Karpas-422 (cell line): ENCODE measurements around the gene AIF1L. TPM values are rescaled to one million over a fixed set of nuclear protein-coding genes. Genes with fewer than 3 reads are reported as not detected.

Experiments used
- DNase-seq: peaks from one replicate; pipeline ENCODE4 v3.0.0-alpha.2; 2015
- H2AFZ ChIP-seq: fragments of 200-600 bp; sonication (generic); 2 replicates; pipeline ENCODE4 v1.6.1; 2014; ENCODE audit warnings: antibody characterized with exemption, low read length, mixed read lengths
- H3K27ac ChIP-seq: fragments of 200-600 bp; sonication (generic); 2 replicates; pipeline ENCODE4 v1.5.1; 2014; ENCODE audit warnings: mild to moderate bottlenecking, low read length, moderate library complexity
- H3K27me3 ChIP-seq: fragments of 200-600 bp; sonication (generic); 2 replicates; pipeline ENCODE4 v1.6.1; 2014; ENCODE audit warnings: low read length, mixed read lengths
- H3K36me3 ChIP-seq: fragments of 200-600 bp; sonication (generic); 2 replicates; pipeline ENCODE4 v1.6.1; 2014; ENCODE audit warnings: low read length, mixed read lengths; ENCODE audit not compliant: insufficient read depth
- H3K4me1 ChIP-seq: fragments of 200-600 bp; sonication (generic); 2 replicates; pipeline ENCODE4 v1.6.1; 2014; ENCODE audit warnings: mild to moderate bottlenecking, low read length, mixed read lengths
- H3K4me2 ChIP-seq: fragments of 200-600 bp; sonication (generic); 2 replicates; pipeline ENCODE4 v1.6.1; 2014; ENCODE audit warnings: low read length, low read depth, mild to moderate bottlenecking; ENCODE audit not compliant: poor library complexity, severe bottlenecking
- H3K4me3 ChIP-seq: fragments of 200-600 bp; sonication (generic); 2 replicates; pipeline ENCODE4 v1.5.1; 2014; ENCODE audit warnings: mild to moderate bottlenecking, antibody characterized with exemption, low read length, mixed read lengths
- H3K79me2 ChIP-seq: fragments of 200-600 bp; sonication (generic); 2 replicates; pipeline ENCODE4 v1.6.1; 2014; ENCODE audit warnings: mild to moderate bottlenecking, low read length, mixed read lengths
- H3K9ac ChIP-seq: fragments of 200-600 bp; sonication (generic); 2 replicates; pipeline ENCODE4 v1.6.0; 2014; ENCODE audit warnings: low read length
- H3K9me2 ChIP-seq: fragments of 200-600 bp; sonication (generic), shearing (Covaris generic); replicated peaks from 2 replicates; pipeline ENCODE4 v1.6.0; 2014; ENCODE audit warnings: mild to moderate bottlenecking, low read length, moderate library complexity; ENCODE audit not compliant: insufficient read depth
- H3K9me3 ChIP-seq: fragments of 300-700, 200-600 bp; sonication (generic); 2 replicates; pipeline ENCODE4 v1.6.1; 2014; ENCODE audit warnings: low read length, mixed read lengths
- H4K20me1 ChIP-seq: fragments of 200-600 bp; sonication (generic); 2 replicates; pipeline ENCODE4 v1.6.1; 2014; ENCODE audit warnings: mild to moderate bottlenecking, antibody characterized with exemption, low read length, low read depth; ENCODE audit not compliant: insufficient read depth
- total RNA-seq: library from RNA; depleted of rRNA; stranded (reverse); fragments of >200 nt; shearing (Covaris generic); gene quantifications from 2 replicates; pipeline ENCODE4 v1.2.3, GENCODE V29; 2014; ENCODE audit warnings: low replicate concordance

The AIF1L gene
- total RNA-seq, 1 experiment from 2014 or later: not detected

DNA sequence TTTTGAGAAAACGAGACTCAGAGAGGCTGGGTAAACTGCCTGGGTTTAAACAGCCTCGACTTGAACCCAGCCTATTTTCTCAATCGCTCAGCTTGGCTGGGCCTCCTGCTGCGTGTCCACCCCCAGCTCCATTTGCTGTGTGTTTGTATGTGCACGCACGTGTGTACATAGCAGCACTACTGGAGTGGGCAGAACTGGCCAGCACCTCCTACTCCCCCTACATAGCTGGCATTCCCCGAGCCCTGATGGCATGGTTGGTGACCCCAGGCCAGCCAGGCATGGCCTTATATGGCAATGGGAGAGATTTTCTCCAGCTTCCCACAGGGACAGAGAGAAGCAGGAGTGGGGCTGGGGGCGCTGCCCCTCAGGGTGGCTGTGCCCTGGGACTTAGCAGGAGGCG, 4.1 kb downstream of the AIF1L start:
- no peaks in the 10 kb centered on the region for H4K20me1 ChIP-seq
- H3K27ac ChIP-seq: no peak overlapping the region
- H3K27me3 ChIP-seq: no peaks in the 10 kb centered on the region
- H3K4me3 ChIP-seq: no peak overlapping the region
- H3K9me2 ChIP-seq: no peaks in the 10 kb centered on the region
- no peaks in the 10 kb centered on the region for H3K4me1 ChIP-seq
- no peaks in the 10 kb centered on the region for H3K36me3 ChIP-seq
- H3K4me2 ChIP-seq: no peak overlapping the region
- no peak overlapping the region for H2AFZ ChIP-seq
- no peaks in the 10 kb centered on the region for H3K9me3 ChIP-seq
- DNase-seq: no peak
- H3K9ac ChIP-seq: no peak overlapping the region
- H3K79me2 ChIP-seq: no peaks in the 10 kb centered on the region

DNA sequence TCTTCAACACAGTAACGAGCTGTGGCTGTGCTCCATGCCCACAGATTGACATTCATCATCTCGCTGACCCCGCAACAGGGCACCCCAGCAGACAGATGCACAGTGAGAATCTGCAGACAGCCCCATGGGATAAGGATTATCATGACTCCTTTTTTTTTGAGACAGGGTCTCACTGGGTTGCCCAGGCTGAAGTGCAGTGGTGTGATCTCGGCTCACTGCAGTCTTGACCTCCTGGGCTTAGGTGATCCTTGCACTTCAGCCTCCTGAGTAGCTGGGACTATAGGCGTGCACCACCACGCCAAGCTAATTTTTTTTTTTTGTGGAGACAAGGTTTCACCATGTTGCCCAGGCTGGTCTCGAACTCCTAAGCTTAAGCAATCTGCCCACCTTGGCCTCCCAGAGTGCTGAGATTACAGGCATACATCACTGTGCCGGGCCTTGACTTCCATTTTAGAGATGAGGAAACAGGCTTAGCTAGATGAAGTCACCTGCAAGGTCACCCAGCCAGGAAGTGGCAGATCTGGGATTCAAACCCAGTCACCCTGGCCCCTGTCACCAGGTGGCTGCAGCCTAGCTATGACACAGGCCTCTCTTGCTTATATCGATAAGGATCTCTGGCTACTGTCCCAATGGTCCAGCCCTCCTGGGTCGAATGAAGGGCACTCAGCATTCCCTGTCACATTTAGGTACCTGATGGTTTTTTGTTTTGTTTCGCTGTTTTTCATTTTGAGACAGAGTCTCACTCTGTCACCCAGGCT, 5.1 kb downstream of the AIF1L start:
- H3K4me2 ChIP-seq: no peak overlapping the region
- no peak overlapping the region for H3K27ac ChIP-seq
- H3K79me2 ChIP-seq: no peaks in the 10 kb centered on the region
- H3K36me3 ChIP-seq: no peaks in the 10 kb centered on the region
- no peak for DNase-seq
- no peak overlapping the region for H3K9ac ChIP-seq
- no peak overlapping the region for H2AFZ ChIP-seq
- no peaks in the 10 kb centered on the region for H3K9me2 ChIP-seq
- H3K27me3 ChIP-seq: no peaks in the 10 kb centered on the region
- H3K9me3 ChIP-seq: no peaks in the 10 kb centered on the region
- no peak overlapping the region for H3K4me3 ChIP-seq
- H4K20me1 ChIP-seq: no peaks in the 10 kb centered on the region
- H3K4me1 ChIP-seq: no peaks in the 10 kb centered on the region

DNA sequence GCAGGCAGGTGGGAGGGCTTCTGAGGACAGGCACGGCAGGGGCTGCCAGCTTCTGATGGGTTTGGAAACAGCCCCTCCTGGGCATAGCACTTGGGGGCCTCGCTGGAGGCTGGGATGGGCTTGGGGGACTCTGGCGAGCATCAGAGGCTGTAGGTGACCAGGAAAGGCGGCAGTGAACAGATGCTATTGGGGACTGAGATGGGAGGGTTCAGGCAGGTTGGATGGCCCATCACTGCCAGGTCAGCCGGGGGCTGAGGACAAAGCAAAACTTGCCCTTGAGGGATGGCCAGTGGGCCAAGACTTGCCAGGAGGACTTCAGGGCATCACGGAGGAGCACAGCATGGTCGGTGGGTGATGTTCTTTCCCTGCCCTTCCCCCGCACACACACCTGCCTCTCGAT, 6.7 kb downstream of the AIF1L start:
- Histone ChIP-seq H3K4me1 (no peaks in the 10 kb centered on the region), H3K27me3 (no peaks in the 10 kb centered on the region), H4K20me1 (no peaks in the 10 kb centered on the region), H3K9me3 (no peaks in the 10 kb centered on the region), H3K4me3 (no peak overlapping the region), H2AFZ (no peak overlapping the region), H3K4me2 (no peak overlapping the region), H3K9ac (no peak overlapping the region), H3K36me3 (no peaks in the 10 kb centered on the region), H3K79me2 (no peaks in the 10 kb centered on the region), H3K27ac (no peak overlapping the region), H3K9me2 (no peaks in the 10 kb centered on the region)
- DNase-seq: no peak

DNA sequence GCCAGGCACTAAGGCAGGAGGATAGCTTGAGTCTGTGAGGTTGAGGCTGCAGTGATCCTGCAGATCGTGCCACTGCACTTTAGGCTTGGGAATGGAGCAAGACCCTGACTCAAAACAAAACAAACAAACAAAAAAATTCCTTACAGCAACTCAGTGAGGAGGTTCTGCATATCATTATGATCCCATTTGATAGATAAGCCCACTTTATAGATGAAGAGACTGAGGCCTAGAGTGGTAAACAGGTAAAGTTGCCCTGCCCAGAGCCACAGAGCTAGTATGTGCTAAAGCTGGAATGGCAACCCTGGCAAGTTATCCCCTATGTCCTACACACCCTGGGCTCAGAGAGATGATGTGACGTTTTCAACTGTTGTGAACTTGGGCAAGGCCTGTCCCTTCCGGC, 7.2 kb downstream of the AIF1L start:
- Histone ChIP-seq H3K79me2 (no peaks in the 10 kb centered on the region), H4K20me1 (no peaks in the 10 kb centered on the region), H3K4me2 (no peak overlapping the region), H3K9me2 (no peaks in the 10 kb centered on the region), H2AFZ (no peak overlapping the region), H3K4me1 (no peaks in the 10 kb centered on the region), H3K36me3 (no peaks in the 10 kb centered on the region), H3K27ac (no peak overlapping the region), H3K27me3 (no peaks in the 10 kb centered on the region), H3K9ac (no peak overlapping the region), H3K4me3 (no peak overlapping the region), H3K9me3 (no peaks in the 10 kb centered on the region)
- no peak for DNase-seq

DNA sequence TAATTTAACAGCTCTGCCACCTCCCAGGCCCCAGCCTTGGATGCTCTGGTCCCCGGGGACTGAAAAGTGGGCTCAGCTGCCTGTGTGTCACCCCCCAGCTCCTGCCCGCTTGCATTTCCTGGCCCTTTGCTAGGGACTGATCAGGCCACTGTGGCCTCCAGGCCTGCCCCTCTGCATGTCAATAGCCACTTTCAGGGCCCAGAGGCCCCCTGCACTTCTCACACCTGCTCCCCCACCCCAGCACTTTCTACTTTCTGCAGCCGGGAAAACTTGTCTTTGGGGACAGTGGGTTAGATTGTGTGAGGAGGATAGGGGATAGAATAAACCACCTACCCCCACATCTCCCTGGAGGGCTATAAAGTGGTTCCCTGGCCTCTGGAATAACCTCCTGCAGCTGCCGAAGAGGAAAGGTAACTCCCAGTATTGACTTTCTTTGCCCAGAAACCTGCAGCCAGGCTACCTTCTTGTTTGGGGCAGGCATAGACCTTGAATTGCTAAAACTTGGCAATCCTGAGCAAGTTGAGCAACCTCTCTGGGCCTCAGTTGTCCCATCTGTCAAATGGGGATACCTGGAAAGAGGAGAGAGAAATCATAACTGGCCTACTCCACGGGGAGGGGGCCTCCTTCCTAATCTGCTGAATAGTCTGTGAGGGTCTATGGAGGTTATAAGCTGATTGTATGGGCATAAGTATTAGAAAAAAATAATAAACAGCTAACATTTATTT, 7.8 kb downstream of the AIF1L start:
- Histone ChIP-seq H3K4me2 (no peak overlapping the region), H3K9ac (no peak overlapping the region), H3K4me3 (no peak overlapping the region), H3K79me2 (no peaks in the 10 kb centered on the region), H3K27ac (no peak overlapping the region), H2AFZ (no peak overlapping the region), H3K4me1 (no peaks in the 10 kb centered on the region), H4K20me1 (no peaks in the 10 kb centered on the region), H3K36me3 (no peaks in the 10 kb centered on the region), H3K9me3 (no peaks in the 10 kb centered on the region), H3K27me3 (no peaks in the 10 kb centered on the region), H3K9me2 (no peaks in the 10 kb centered on the region)
- DNase-seq: no peak

DNA sequence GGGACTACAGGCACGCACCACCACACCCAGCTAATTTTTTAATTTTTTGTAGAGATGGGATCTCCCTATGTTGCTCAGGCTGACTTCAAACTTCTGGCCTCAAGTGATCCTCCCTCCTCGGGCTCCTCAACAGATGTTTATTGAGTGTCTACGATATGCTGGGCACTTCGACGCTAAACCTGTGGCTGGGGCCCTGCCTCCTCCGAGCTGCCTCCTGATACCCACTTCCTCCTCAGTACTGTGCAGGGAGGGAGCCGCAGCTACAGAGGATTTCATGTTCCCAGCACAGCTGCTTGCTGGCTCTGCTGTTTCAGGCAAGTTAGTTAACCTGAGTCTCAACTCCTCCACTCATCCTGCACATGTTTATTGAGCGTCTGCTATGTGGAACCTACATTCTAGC, 9.6 kb downstream of the AIF1L start:
- no peak for DNase-seq

DNA sequence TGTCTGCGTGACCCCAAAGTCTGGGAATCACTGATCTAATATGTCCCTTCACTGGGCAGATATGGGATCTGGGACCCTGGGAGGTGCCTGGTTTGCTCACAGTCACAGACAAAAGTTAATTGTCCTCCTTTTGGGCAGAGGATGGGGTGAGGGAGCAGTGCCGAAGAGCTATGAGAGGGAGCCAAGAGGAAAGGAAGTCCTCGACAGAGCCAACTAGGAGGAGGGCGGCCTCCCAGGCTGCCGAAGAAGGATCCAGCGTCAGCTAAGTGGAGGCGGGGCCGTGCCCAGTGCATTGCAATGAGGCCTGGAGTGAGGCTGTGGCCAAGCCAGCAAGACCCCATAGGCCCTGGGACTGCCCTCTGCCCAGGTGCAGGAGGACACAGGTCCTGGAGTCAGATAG, 11.4 kb downstream of the AIF1L start:
- Histone ChIP-seq H4K20me1 (no peaks in the 10 kb centered on the region), H3K4me2 (no peak overlapping the region), H2AFZ (no peak overlapping the region), H3K9ac (no peak overlapping the region), H3K79me2 (no peaks in the 10 kb centered on the region), H3K27me3 (no peaks in the 10 kb centered on the region), H3K36me3 (no peaks in the 10 kb centered on the region), H3K27ac (no peak overlapping the region), H3K9me3 (no peaks in the 10 kb centered on the region), H3K4me1 (no peaks in the 10 kb centered on the region), H3K9me2 (no peaks in the 10 kb centered on the region), H3K4me3 (no peak overlapping the region)
- DNase-seq: no peak

More for the DNA sequence above, 9.6 kb downstream of the AIF1L start:
- Histone ChIP-seq H3K4me1 (no peaks in the 10 kb centered on the region), H3K27ac (no peak overlapping the region), H3K9me3 (no peaks in the 10 kb centered on the region), H3K9me2 (no peaks in the 10 kb centered on the region), H2AFZ (no peak overlapping the region), H3K9ac (no peak overlapping the region), H3K4me2 (no peak overlapping the region), H3K36me3 (no peaks in the 10 kb centered on the region), H3K27me3 (no peaks in the 10 kb centered on the region), H3K79me2 (no peaks in the 10 kb centered on the region), H4K20me1 (no peaks in the 10 kb centered on the region), H3K4me3 (no peak overlapping the region)

DNA sequence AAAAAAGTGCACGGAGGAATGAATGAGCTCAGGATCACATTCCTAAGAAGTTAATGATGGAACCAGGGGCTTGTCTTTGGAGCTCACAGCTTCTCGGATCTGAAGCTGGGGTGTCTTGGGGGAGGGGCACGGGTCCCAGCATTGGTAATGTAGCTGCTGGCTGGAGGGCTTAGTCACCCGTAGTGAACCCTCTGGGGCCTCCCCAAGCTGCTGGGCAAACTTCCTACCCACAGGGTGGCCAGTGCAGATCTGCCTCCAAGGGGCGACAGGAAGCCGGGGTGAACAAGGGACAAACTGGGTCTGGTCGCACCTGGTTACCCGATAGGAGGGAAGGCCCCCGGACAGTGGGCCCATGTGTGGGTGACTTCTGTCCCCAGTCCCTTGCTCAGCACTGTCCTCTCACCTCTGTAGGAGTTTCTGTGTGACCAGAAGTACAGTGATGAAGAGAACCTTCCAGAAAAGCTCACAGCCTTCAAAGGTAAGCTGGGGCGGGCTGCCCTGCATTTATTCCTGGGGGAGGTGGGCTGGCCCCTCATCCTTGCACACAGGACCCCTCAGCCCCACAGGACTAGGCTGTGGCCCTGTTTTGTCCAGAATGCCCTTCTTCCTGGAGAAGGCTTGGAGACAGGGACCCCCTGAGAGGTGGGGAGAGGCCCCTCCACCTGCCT, 15.0 kb downstream of the AIF1L start:
- Histone ChIP-seq H3K4me2 (no peak overlapping the region), H3K4me1 (no peaks in the 10 kb centered on the region), H3K27me3 (no peaks in the 10 kb centered on the region), H3K79me2 (no peaks in the 10 kb centered on the region), H3K4me3 (no peak overlapping the region), H4K20me1 (no peaks in the 10 kb centered on the region), H3K36me3 (no peaks in the 10 kb centered on the region), H2AFZ (no peak overlapping the region), H3K9me3 (no peaks in the 10 kb centered on the region), H3K27ac (no peak overlapping the region), H3K9me2 (no peaks in the 10 kb centered on the region), H3K9ac (no peak overlapping the region)
- no peak for DNase-seq
